T-helper 22 cell (primary cell): ENCODE data around the gene FCER2.
"Not testable (repeated sequence)": the region's sequence is repeated elsewhere in the genome, so short reads cannot be mapped to it uniquely, and the experiment has no call there.

ENCODE experiments used
- DNase-seq: peaks from one replicate; pipeline ENCODE4 v3.0.0-alpha.2; 2020; ENCODE audit warnings: low read depth

The FCER2 gene

DNA sequence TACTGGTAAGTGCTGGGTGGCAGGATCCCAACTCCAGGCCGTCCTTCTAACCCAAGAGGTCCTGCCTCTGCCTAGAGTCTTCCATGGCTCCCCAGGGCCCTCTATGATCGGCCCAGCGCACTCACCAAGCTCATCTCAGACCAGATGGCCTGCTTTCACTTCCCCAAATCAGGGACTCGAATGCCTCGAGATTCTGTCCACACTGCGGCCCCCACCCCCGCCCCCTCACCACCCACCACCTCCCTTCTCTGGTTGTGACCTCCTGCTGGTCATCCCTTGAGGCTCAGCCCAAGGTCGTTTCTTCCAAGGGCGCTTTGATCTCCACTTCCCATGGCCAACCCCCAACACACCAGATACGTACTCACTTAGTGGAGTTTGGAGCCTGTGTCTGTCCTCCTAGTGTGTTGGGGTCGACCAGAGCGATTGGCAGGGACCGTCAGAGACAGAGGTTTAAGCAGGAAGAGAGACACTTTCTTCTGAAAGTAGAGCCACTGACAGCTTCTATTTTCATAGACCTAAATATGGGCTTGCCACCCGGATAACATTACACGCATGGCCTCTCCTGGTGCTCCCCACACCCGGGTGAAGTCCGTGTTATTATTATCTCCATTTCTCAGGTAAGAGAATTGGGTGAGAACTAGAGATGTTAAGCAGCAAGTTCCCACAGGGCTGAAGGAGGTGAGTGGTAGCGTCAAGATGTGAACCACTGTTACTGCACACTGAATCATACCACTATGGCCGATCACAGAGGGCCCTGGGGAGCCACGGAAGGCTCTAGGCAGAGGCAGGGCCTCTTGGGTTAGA is at the start of gene FCER2:
Gene FCER2 (minus strand): TSS at position 478 of the 804 bp plus-strand sequence. CDS start 2,371 bp downstream, outside the sequence.
- no peak for DNase-seq

- DNase-seq, result no peak
These were observed 49.3 kb upstream of the FCER2 start for GRCh38 chr19:7751157-7751783.

GRCh38 chr19:7748756-7749155 is 46.8 kb upstream of the FCER2 start:
- no peak for DNase-seq

GRCh38 chr19:7748171-7748570 is 46.2 kb upstream of the FCER2 start:
- no peak for DNase-seq

GRCh38 chr19:7746903-7747884 is 45.3 kb upstream of the FCER2 start, which contains the start of gene CD209:
Gene CD209 (minus strand): TSS chr19:7747534. CDS start chr19:7747511, 23 bp downstream.
- DNase-seq, result no peak

GRCh38 chr19:7746306-7746705 is 44.4 kb upstream of the FCER2 start:
- DNase-seq, result not testable (repeated sequence)

DNA sequence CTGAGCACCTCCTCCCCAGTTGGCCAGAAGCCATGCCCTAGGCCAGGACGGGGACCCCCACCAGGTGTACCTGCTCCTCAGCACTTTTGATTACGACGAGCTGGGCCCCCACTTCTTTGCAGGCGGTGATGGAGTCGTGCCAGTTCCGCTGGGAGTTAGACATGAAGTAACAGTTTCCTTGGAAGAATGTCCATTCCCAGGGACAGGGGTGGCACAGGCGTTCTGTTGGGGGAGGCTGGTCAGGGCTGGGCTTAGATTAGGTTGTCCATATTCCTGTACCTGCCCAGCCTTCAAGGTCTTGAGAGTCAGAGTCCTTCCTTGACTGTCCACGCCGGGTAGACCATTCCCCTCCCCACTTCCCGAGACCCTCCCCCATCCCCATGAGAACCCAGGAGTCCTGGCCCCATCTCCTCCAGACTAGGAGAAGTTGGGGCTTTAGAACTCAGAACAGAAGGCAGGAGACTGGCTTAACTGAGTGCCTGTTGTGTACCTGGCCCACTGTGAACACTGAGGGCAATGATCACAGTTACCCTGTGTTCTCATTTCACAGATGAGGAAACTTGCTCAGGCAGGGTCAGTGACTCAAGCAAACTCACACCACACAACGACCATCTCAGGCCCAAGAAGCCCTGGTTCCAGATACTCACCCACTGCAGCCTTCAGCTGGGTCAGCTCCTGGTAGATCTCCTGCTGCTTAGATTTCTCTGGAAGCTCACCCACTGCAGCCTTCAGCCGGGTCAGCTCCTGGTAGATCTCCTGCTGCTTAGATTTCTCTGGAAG is 43.1 kb upstream of the FCER2 start:
- no peak for DNase-seq

GRCh38 chr19:7744199-7744786 is 42.4 kb upstream of the FCER2 start:
- no peak for DNase-seq

DNA sequence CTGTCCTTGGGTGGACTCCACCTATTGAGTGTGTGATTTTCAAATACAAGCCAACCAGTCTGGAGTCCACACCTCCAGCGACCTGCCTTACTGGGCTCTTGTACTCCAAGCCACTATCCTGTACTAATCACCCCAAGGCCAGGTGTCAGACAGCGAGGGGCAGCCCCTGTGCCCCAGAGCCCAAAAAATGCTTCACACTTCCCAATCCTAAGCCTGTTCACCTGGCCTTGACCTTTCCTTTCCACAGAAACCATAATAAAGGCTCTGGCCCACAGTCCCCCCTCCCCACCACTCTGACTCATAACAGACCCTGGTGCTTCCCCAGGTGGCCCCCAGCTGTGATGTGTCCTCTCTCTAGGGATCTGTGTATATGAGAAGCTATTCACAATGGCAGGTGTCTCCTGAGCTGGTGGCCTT is 41.5 kb upstream of the FCER2 start:
- no peak for DNase-seq

DNA sequence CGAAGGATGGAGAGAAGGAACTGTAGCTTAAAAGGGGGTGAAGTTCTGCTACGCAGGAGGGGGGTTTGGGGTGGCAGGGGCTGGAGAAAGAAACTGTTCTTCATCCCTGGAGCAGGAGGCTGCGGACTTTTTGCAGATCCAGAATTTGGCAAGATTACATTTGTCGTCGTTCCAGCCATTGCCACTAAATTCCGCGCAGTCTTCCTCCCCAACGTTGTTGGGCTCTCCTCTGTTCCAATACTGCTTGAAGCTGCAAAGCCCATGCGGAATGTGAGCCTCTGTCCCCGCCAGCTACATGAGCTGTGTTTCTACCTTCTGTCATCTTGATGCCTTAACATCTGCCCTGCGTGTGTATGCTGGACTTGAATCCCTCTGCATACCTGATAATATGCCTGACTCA is 41.1 kb upstream of the FCER2 start:
- no peak for DNase-seq

DNA sequence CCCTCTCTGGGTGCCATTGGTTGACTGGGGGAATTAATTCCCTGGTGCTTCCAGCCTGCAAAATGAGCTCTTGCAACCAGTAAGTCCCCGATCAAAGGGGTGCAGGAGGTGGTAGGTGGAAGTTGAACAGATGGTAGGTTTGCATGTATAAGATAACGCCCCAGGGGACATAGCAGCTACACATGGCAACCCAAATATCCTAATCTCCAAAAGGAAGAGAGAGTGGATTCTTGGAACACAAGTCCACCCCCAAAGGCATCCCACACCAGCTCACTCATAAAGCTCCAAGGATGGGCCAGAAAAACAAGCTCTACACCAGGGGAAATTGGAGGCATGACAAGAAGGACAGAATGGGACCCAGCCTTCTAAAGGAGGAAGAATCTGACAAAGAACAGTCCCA is 40.6 kb upstream of the FCER2 start:
- no peak for DNase-seq

DNA sequence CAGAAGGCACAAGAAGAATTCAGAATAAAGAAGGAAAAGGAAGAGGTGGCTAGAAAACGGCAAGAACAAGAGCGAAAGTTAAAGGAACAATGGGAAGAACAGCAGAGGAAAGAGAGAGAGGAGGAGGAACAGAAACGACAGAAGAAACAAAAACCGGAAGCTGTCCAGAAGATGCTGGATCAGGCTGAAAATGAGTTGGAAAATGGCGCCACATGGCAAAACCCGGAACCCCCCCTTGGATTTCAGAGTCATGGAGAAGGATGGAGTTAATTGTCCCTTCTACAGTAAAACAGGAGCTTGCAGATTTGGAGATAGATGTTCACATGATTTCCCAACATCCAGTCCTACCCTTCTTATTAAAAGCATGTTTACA is 38.7 kb upstream of the FCER2 start:
- no peak for DNase-seq

DNA sequence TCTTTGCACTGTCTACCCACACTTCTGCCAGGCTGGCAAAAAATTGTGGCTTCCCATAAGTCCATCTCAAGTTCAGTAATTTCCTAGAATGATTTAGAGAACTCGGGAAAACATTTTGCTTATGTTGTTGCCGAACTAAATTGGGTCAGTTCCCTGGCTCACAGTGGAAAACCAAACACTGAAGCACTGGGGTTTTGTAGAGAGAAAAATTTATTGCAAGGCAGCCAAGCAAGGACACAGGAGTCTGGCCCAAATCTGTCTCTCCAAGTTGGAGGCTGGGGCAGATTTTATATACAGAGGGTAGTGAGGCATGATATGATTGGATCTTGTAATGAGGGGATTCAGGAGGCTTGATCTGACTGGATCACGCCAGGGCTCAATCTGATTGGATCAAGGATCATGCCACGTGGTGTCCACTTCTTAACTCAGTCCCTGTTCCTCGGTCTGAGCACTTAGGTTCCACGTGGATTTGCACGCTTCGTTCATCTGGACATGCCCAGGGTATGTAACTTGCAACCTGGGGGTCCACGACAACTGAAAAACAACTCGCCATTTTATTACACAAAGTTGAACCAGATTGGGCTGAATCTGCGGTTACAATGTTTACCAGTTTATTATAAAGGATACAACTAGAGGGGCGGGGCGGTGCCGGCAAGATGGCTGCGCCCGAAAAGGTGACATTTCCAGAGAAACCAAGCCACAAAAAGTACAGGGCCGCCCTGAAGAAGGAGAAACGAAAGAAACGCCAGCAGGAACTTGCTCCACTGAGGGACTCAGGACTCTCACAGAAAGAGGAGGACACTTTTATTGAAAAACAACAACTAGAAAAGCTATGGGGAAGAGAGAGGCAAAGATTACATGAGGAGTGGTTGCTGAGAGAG is 38.1 kb upstream of the FCER2 start:
- no peak for DNase-seq

DNA sequence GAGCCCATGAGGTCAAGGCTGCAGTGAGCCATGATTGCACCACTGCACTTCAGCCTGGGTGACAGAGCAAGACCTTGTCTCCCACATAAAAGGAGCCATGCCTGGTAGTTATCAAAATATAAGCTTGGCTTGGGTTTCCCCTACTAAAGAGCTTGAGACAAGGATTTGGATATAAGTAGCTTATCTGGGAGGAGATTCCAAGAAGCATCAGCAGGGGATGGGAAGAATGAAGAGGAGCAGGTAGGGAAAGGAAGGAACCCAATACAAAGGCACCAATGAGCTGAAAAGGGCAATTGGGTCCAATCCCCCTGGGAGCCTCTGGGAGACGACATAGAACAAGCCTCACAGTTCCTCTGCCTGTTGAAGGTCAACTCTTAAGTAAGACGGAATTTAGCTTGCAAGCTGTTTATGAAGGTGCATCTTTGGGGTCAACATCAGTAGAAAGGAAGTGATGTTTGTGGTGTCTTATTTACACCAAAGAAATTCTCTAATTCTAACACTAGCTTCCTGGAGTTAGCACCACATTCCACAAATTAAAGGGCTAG is 37.4 kb upstream of the FCER2 start:
- no peak for DNase-seq

DNA sequence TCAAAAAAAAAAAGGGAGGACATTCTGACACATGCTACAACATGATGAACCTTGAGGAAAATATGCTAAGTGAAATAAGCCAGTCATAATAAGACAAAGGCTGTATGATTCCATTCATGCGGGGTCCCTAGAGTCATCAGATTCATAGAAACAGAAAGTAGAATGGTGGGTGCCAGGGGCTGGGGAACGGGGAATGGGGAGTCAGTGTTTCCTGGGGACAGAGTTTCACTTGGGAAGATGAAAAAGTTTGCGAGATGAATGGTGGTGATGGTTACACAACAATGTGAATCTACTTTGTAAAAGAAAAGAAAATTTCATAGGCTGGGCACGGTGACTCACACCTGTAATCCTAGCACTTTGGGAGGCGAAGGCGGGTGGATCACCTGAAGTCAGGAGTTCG is 36.1 kb upstream of the FCER2 start:
- no peak for DNase-seq

DNA sequence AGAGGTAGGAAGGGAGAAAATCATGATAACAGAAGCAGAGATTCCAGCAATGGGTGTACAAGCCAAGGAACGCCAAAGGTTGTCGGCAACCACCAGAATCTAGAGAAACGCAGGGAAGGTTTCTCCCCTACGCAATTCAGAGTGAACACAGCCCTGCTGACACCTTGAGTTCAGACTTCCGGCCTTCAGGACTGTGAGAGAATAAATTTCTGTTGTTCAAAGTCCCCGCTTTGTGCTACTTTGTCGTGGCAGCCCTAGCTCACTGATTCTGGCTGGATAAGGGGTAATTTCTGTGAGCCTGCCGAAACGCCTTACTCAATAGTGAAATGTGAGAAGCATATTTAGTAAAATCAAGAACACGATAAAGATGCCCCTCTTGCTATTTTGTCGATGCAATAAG is 35.3 kb upstream of the FCER2 start:
- DNase-seq, result no peak

GRCh38 chr19:7736148-7736547 is 34.2 kb upstream of the FCER2 start:
- DNase-seq, result no peak

- DNase-seq, result no peak
These were observed 32.6 kb upstream of the FCER2 start for GRCh38 chr19:7734220-7735203.

- DNase-seq, result no peak
These were observed 31.4 kb upstream of the FCER2 start for GRCh38 chr19:7733376-7733775.
